ENCODE measurements around the gene SNX15.
"Not testable (repeated sequence)": the region's sequence is repeated elsewhere in the genome, so short reads cannot be mapped to it uniquely, and the experiment has no call there.

Gene SNX15

GRCh38 chr11:65027213-65028067, at the start of gene SNX15:
Gene SNX15 (plus strand): TSS chr11:65027439. CDS start chr11:65027538, 99 bp downstream.
- DNase-seq (ENCODE audit: low read depth, low spot score): peak; percentile 95

GRCh38 chr11:64983339-64983738, 43.9 kb upstream of the SNX15 start:
- DNase-seq (ENCODE audit: low read depth, low spot score): not testable (repeated sequence)

- no peak for DNase-seq (ENCODE audit: low read depth, low spot score)
These were observed 39.0 kb upstream of the SNX15 start for GRCh38 chr11:64987998-64988854.

- DNase-seq (ENCODE audit: low read depth, low spot score): no peak
These were observed 37.8 kb upstream of the SNX15 start for GRCh38 chr11:64989416-64989815.

- DNase-seq (ENCODE audit: low read depth, low spot score): no peak
These were observed 36.9 kb upstream of the SNX15 start for GRCh38 chr11:64990222-64990923.

GRCh38 chr11:64994318-64994717, 32.9 kb upstream of the SNX15 start:
- no peak for DNase-seq (ENCODE audit: low read depth, low spot score)

- no peak for DNase-seq (ENCODE audit: low read depth, low spot score)
These were observed 30.9 kb upstream of the SNX15 start for GRCh38 chr11:64996327-64996709.

GRCh38 chr11:64996710-64997380, 30.4 kb upstream of the SNX15 start, which contains the start of gene BATF2:
Gene BATF2 (minus strand): TSS chr11:64996971. CDS start chr11:64996914, 57 bp downstream.
- no peak for DNase-seq (ENCODE audit: low read depth, low spot score)

GRCh38 chr11:64998141-64998540, 29.1 kb upstream of the SNX15 start:
- DNase-seq (ENCODE audit: low read depth, low spot score): no peak

- DNase-seq (ENCODE audit: low read depth, low spot score): no peak
These were observed 28.4 kb upstream of the SNX15 start for GRCh38 chr11:64998690-64999431.

- no peak for DNase-seq (ENCODE audit: low read depth, low spot score)
These were observed 27.8 kb upstream of the SNX15 start for GRCh38 chr11:64999478-64999877.

GRCh38 chr11:65002706-65003105, 24.5 kb upstream of the SNX15 start:
- no peak for DNase-seq (ENCODE audit: low read depth, low spot score)

- DNase-seq (ENCODE audit: low read depth, low spot score): no peak
These were observed 24.0 kb upstream of the SNX15 start for GRCh38 chr11:65003282-65003681.

- DNase-seq (ENCODE audit: low read depth, low spot score): not testable (repeated sequence)
These were observed 23.3 kb upstream of the SNX15 start for GRCh38 chr11:65003968-65004367.

- DNase-seq (ENCODE audit: low read depth, low spot score): no peak
These were observed 19.2 kb upstream of the SNX15 start for GRCh38 chr11:65008016-65008415.

GRCh38 chr11:65008873-65009272, 18.4 kb upstream of the SNX15 start:
- DNase-seq (ENCODE audit: low read depth, low spot score): no peak

- DNase-seq (ENCODE audit: low read depth, low spot score): peak; percentile 72
These were observed 13.9 kb upstream of the SNX15 start for GRCh38 chr11:65013130-65013887.

GRCh38 chr11:65013888-65014725, 13.1 kb upstream of the SNX15 start, which contains the start of gene ARL2:
Gene ARL2 (plus strand): TSS chr11:65014160. CDS start chr11:65014208, 48 bp downstream.
- DNase-seq (ENCODE audit: low read depth, low spot score): peak; percentile 76

GRCh38 chr11:65014726-65015227, 12.5 kb upstream of the SNX15 start:
- DNase-seq (ENCODE audit: low read depth, low spot score): no peak
